Measurements from ENCODE around the gene OR11H7. TPM values are rescaled to one million over a fixed set of nuclear protein-coding genes. Genes with fewer than 3 reads are reported as not detected.

The OR11H7 gene
- total RNA-seq, 2 experiments from 2014 or later, result not detected

DNA sequence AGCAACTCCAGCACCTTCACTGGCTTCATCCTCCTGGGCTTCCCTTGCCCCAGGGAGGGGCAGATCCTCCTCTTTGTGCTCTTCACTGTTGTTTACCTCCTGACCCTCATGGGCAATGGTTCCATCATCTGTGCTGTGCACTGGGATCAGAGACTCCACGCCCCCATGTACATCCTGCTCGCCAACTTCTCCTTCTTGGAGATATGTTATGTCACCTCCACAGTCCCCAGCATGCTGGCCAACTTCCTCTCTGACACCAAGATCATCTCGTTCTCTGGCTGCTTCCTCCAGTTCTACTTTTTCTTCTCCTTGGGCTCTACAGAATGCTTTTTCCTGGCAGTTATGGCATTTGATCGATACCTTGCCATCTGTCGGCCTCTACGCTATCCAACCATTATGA lies 31.3 kb upstream of the OR11H7 start:
- Mint-ChIP-seq H3K4me3 (no peak overlapping the region), H3K27me3 (peaks cover 32% of the 10 kb centered on the region), H3K9me3 (no peaks in the 10 kb centered on the region), H3K27ac (no peak overlapping the region), H3K36me3 (ENCODE audit: low read depth) (no peaks in the 10 kb centered on the region), H3K4me1 (ENCODE audit: low read depth) (no peaks in the 10 kb centered on the region)
- intact Hi-C loops (cut with DNase I, micrococcal nuclease), result no loop called here
- Histone ChIP-seq H3K36me3 (ENCODE audit: insufficient read depth, low read length) (no peaks in the 10 kb centered on the region), H3K4me1 (ENCODE audit: insufficient read depth, low read length) (no peaks in the 10 kb centered on the region), H3K27me3 (ENCODE audit: control insufficient read depth in 1 of 2, insufficient read depth in 2 of 2, low read length in 2 of 2) (no peaks in the 10 kb centered on the region), H3K9me3 (ENCODE audit: control insufficient read depth in 1 of 2, insufficient read depth in 1 of 2, low read length in 2 of 2) (no peaks in the 10 kb centered on the region), H3K4me3 (ENCODE audit: low read length) (no peak overlapping the region), H3K27ac (ENCODE audit: low read depth in 1 of 2, low read length in 2 of 2) (no peak overlapping the region)
- DNase-seq (no peak), ATAC-seq (ENCODE audit: poor library complexity) (no peak)
- ChIA-PET CTCF (no interaction called here), POLR2A (no interaction called here)
- TF ChIP-seq, protein P1, sequence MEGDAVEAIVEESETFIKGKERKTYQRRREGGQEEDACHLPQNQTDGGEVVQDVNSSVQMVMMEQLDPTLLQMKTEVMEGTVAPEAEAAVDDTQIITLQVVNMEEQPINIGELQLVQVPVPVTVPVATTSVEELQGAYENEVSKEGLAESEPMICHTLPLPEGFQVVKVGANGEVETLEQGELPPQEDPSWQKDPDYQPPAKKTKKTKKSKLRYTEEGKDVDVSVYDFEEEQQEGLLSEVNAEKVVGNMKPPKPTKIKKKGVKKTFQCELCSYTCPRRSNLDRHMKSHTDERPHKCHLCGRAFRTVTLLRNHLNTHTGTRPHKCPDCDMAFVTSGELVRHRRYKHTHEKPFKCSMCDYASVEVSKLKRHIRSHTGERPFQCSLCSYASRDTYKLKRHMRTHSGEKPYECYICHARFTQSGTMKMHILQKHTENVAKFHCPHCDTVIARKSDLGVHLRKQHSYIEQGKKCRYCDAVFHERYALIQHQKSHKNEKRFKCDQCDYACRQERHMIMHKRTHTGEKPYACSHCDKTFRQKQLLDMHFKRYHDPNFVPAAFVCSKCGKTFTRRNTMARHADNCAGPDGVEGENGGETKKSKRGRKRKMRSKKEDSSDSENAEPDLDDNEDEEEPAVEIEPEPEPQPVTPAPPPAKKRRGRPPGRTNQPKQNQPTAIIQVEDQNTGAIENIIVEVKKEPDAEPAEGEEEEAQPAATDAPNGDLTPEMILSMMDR (IDR thresholded peaks at IDR 0.05), result no peak

DNA sequence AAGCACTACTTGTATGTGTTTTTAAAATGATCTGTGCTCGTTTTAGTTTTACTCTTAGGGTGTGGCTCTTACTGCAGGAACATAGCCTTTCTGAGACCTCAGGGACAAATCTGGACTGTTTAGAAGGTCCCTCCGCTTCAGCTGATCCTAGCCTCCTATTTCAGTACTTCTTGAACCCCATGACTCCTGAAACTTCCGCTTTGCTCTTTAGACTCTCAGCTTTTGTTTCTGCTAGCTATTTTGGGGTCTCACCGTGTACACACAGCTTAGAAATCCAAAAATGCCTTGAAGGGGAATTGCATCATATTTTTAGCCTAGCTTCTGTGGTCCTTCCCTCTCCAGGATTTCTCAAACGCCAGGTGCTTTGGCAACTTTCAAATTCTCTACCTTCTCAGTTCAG lies 29.8 kb upstream of the OR11H7 start:
- no peak overlapping the region for H3K4me3 ChIP-seq (ENCODE audit: low read length)
- TF ChIP-seq, protein P1 (IDR thresholded peaks at IDR 0.05), result no peak
- H3K27ac ChIP-seq (ENCODE audit: low read depth in 1 of 2, low read length in 2 of 2), result no peak overlapping the region
- no peaks in the 10 kb centered on the region for H3K27me3 ChIP-seq (ENCODE audit: control insufficient read depth in 1 of 2, insufficient read depth in 2 of 2, low read length in 2 of 2)
- DNase-seq (no peak), ATAC-seq (ENCODE audit: poor library complexity) (no peak)
- no peak overlapping the region for H3K27ac Mint-ChIP-seq
- H3K36me3 ChIP-seq (ENCODE audit: insufficient read depth, low read length), result no peaks in the 10 kb centered on the region
- H3K4me1 Mint-ChIP-seq (ENCODE audit: low read depth), result no peaks in the 10 kb centered on the region
- H3K9me3 Mint-ChIP-seq, result no peaks in the 10 kb centered on the region
- no peaks in the 10 kb centered on the region for H3K9me3 ChIP-seq (ENCODE audit: control insufficient read depth in 1 of 2, insufficient read depth in 1 of 2, low read length in 2 of 2)
- no peaks in the 10 kb centered on the region for H3K4me1 ChIP-seq (ENCODE audit: insufficient read depth, low read length)
- intact Hi-C loops (cut with DNase I, micrococcal nuclease), result no loop called here
- ChIA-PET POLR2A (interaction anchor here (0.6 kb wide), 1 partner anchor 163 kb away, joined by 3 read pairs; no protein-coding TSS in a partner anchor), CTCF (no interaction called here)
- H3K4me3 Mint-ChIP-seq, result no peak overlapping the region
- peaks cover 34% of the 10 kb centered on the region for H3K27me3 Mint-ChIP-seq
- H3K36me3 Mint-ChIP-seq (ENCODE audit: low read depth), result no peaks in the 10 kb centered on the region

DNA sequence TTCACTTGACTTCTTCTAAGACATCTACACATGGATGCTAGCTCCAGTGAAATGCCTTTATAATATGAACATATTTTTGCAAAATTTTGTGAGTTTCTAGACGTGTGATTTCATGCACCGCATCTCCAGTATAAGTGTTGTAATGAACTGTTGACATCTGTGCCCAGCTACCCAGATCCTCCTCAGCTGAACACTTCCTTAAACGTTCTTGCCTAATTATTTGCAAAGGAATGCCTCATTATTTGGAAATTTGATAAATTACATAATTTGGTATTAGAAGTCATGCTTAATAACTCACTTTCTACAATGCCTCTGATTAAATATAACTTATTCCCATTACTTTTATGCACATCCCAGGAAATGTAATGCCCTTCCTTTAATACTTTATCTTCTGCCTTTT lies 24.1 kb upstream of the OR11H7 start:
- no peak for DNase-seq
- no peak overlapping the region for H3K27ac Mint-ChIP-seq
- no peaks in the 10 kb centered on the region for H3K9me3 Mint-ChIP-seq
- Histone ChIP-seq H3K4me3 (ENCODE audit: low read length) (no peak overlapping the region), H3K9me3 (ENCODE audit: control insufficient read depth in 1 of 2, insufficient read depth in 1 of 2, low read length in 2 of 2) (no peaks in the 10 kb centered on the region), H3K27ac (ENCODE audit: low read depth in 1 of 2, low read length in 2 of 2) (no peak overlapping the region), H3K27me3 (ENCODE audit: control insufficient read depth in 1 of 2, insufficient read depth in 2 of 2, low read length in 2 of 2) (no peaks in the 10 kb centered on the region), H3K4me1 (ENCODE audit: insufficient read depth, low read length) (no peaks in the 10 kb centered on the region), H3K36me3 (ENCODE audit: insufficient read depth, low read length) (no peaks in the 10 kb centered on the region)
- peaks cover 15% of the 10 kb centered on the region for H3K27me3 Mint-ChIP-seq
- TF ChIP-seq, protein P1 (IDR thresholded peaks at IDR 0.05), result no peak
- ChIA-PET POLR2A (no interaction called here), CTCF (no interaction called here)
- intact Hi-C loops (cut with DNase I, micrococcal nuclease), result no loop called here
- ATAC-seq (ENCODE audit: poor library complexity), result no peak
- no peaks in the 10 kb centered on the region for H3K4me1 Mint-ChIP-seq (ENCODE audit: low read depth)
- no peaks in the 10 kb centered on the region for H3K36me3 Mint-ChIP-seq (ENCODE audit: low read depth)
- no peak overlapping the region for H3K4me3 Mint-ChIP-seq

Measured in CD4-positive, alpha-beta T cell (primary cell).